Breast epithelium (tissue), 4 donors: ENCODE results near the gene PRR7. TPM values are rescaled to one million over a fixed set of nuclear protein-coding genes. Genes with fewer than 3 reads are reported as not detected.

Experiments
- DNase-seq, 2 donors: peaks; one replicate each; pipeline ENCODE4 v3.0.0-alpha.2; 2019; ENCODE audit warnings: low spot score in 2 of 2
- H3K27ac ChIP-seq, 2 donors: fragments of 200-600 bp; sonication (generic) in 1 of 2; one replicate each; pipeline ENCODE4 v1.5.1; 2016 to 2019; ENCODE audit warnings: mild to moderate bottlenecking in 1 of 2
- H3K27me3 ChIP-seq, 2 donors: fragments of 200-600 bp; sonication (generic) in 1 of 2; one replicate each; pipeline versions ENCODE4 v1.5.1 to v1.6.0; 2017 to 2019; ENCODE audit warnings: control low read depth in 1 of 2, mild to moderate bottlenecking in 1 of 2
- H3K36me3 ChIP-seq: fragments of 200-600 bp; one replicate; pipeline ENCODE4 v1.5.1; 2019
- H3K4me1 ChIP-seq, 2 donors: fragments of 200-600 bp; sonication (generic); one replicate each; pipeline ENCODE4 v1.5.1; 2016 to 2019; ENCODE audit warnings: control low read depth in 1 of 2
- H3K4me3 ChIP-seq, 3 donors: fragments of 200-600 bp; sonication (generic); 1 replicate in 2 of 3; 2 replicates in 1 of 3; pipeline ENCODE4 v1.5.1; 2016 to 2019; ENCODE audit warnings: mild to moderate bottlenecking in 3 of 3, moderate library complexity in 2 of 3
- H3K9me3 ChIP-seq, 2 donors: fragments of 200-600 bp; sonication (generic) in 1 of 2; one replicate each; pipeline ENCODE4 v1.5.1; 2016 to 2019; ENCODE audit warnings: control low read depth in 1 of 2
- POLR2A ChIP-seq: fragments of 450-650 bp; IDR thresholded peaks from one replicate; pipeline ENCODE4 v1.6.1; 2016; ENCODE audit warnings: antibody characterized with exemption, mild to moderate bottlenecking, moderate library complexity
- POLR2AphosphoS5 ChIP-seq, 3 donors: sonication (generic); formaldehyde crosslinking; IDR thresholded peaks; one replicate each; pipeline ENCODE4 v1.6.1; 2017; ENCODE audit warnings: antibody characterized with exemption in 3 of 3
- intact Hi-C: fragments of 100-400 bp; cut with DNase I; formaldehyde crosslinking; loops from one replicate; pipeline ENCODE4 v1.15.1; 2023; ENCODE audit warnings: low total_unique reads
- total RNA-seq, 3 donors: library from RNA; depleted of rRNA; stranded (reverse); fragments of >200 nt; gene quantifications; one replicate each; pipeline ENCODE4 v1.1.0, GENCODE V29; 2016
- TF ChIP-seq, protein P1 (sequence below), 3 donors: fragments of 450-650 bp; IDR thresholded peaks; one replicate each; pipeline ENCODE4 v1.5.1; 2016 to 2017; ENCODE audit warnings: antibody characterized with exemption in 3 of 3, mild to moderate bottlenecking in 3 of 3, moderate library complexity in 3 of 3

Gene PRR7
- total RNA-seq, 3 donors from 2014 or later = 0.48 to 2.0 (median 1.3) TPM

DNA sequence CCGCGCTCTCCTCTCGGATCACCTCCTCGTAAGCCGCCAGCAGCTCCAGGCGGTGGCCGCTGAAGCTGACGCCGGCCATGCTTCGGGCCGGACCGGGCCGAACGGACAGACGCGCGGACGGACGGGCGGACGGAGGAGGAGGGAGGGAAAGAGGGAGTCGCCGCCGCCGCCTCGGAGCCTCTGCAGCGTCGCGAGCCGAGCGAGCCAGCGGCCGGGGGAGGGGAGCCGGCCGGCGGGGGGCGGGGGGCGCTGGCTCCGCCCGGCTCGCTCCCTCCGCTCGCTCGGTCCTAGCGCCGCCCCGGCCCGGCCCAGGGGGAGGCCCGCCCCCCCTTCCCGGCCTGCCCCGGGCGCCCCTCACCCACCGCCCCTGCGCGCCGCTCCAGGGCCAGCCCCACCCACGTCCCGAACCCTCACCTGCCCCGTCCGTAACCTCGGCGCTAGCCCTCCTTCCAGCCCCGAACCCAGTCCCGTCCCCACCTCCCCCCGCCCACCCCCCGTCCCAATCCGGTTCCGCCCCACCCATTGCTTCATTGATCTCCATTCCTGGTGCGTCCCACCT lies 26.9 kb downstream of the PRR7 start, which contains the start of gene DBN1:
Gene DBN1 (minus strand): TSS at position 192 of the 559 bp plus-strand sequence. CDS start 113 bp downstream, at position 79.
- DNase-seq = no peak
- Histone ChIP-seq H3K9me3 (no peaks in the 10 kb centered on the region), H3K27me3 (no peaks in the 10 kb centered on the region), H3K27ac (peak within 1 kb of the TSS; percentile 55 to 77), H3K4me3 (peak within 1 kb of the TSS; percentile 81 to 96 (median 81)), H3K4me1 (peaks cover 9 to 14% of the 10 kb centered on the region in 2 donors), H3K36me3 (no peaks in the 10 kb centered on the region)
- intact Hi-C loops = no loop called here
- no peak for TF ChIP-seq POLR2A
- TF ChIP-seq, protein P1, sequence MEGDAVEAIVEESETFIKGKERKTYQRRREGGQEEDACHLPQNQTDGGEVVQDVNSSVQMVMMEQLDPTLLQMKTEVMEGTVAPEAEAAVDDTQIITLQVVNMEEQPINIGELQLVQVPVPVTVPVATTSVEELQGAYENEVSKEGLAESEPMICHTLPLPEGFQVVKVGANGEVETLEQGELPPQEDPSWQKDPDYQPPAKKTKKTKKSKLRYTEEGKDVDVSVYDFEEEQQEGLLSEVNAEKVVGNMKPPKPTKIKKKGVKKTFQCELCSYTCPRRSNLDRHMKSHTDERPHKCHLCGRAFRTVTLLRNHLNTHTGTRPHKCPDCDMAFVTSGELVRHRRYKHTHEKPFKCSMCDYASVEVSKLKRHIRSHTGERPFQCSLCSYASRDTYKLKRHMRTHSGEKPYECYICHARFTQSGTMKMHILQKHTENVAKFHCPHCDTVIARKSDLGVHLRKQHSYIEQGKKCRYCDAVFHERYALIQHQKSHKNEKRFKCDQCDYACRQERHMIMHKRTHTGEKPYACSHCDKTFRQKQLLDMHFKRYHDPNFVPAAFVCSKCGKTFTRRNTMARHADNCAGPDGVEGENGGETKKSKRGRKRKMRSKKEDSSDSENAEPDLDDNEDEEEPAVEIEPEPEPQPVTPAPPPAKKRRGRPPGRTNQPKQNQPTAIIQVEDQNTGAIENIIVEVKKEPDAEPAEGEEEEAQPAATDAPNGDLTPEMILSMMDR (IDR thresholded peaks at IDR 0.05) = no peak
- TF ChIP-seq POLR2AphosphoS5 (IDR thresholded peaks at IDR 0.05) = no peak

DNA sequence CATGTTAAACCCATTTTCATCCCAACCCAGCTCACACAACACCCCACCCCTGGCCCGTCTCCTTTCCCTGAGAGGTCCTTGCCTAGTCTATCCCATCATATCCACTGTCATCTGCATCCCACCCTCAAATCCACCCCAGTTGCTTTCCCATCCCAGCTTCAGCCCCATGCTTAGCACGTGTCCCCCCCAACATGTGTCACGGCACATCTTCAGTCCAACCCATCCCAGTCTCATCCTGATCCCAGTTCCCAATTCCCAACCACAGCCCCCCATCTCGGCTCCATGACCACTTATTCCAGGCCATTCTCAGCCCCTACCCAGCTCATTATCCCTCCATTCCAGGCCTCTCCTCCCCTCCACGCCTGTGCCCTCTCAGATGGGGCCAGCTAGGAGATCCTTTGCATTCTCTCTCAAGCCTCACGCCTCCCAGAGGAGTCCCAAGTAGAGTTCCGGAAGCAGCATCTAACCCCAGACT lies 27.4 kb downstream of the PRR7 start:
- peaks cover 14 to 18% of the 10 kb centered on the region in 2 donors for H3K4me1 ChIP-seq

DNA sequence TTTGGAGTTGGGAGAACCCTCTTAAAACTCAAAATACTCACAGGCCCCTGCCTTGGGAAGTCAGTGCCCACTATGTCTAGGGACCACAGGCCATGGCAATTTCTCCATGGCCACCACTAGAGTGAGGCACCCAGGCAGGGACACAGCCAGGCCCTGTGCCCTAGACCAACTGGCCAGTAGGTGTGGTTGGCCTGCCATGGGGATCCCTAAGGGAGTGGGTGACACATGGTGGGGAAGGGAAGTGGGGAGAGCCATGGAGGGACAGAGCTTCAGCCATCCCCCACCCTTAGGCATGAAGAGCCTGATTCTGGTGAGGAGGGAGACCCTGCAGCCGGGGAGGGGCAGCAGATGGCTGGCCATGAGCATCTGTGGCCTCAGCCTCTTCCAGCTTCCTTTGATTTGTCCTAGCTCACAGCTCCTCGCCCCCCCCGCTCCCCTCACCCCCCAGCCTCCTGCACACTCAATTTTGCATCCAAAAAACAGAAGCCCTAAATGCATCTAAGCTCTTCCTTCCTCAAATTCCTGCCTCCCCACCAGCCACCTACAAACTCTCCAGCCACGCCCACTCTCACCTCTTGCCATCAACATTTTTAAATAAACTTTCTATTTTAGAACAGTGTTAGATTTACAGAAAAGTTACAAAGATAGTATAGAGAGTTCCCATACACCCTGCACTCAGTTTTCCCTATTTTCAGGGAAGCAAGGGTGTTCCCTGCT lies 28.4 kb downstream of the PRR7 start:
- DNase-seq = no peak

More for the DNA sequence above, 27.4 kb downstream of the PRR7 start:
- H3K9me3 ChIP-seq = no peaks in the 10 kb centered on the region
- H3K27me3 ChIP-seq = no peaks in the 10 kb centered on the region
- no peak for DNase-seq
- no peaks in the 10 kb centered on the region for H3K36me3 ChIP-seq
- peak overlapping the region; percentile 81 to 96 (median 81) for H3K4me3 ChIP-seq
- H3K27ac ChIP-seq = peak overlapping the region; percentile 55 to 77
- TF ChIP-seq POLR2A = no peak
- TF ChIP-seq, protein P1 (IDR thresholded peaks at IDR 0.05) = no peak
- TF ChIP-seq POLR2AphosphoS5 (IDR thresholded peaks at IDR 0.05) = no peak
- intact Hi-C loops = no loop called here

DNA sequence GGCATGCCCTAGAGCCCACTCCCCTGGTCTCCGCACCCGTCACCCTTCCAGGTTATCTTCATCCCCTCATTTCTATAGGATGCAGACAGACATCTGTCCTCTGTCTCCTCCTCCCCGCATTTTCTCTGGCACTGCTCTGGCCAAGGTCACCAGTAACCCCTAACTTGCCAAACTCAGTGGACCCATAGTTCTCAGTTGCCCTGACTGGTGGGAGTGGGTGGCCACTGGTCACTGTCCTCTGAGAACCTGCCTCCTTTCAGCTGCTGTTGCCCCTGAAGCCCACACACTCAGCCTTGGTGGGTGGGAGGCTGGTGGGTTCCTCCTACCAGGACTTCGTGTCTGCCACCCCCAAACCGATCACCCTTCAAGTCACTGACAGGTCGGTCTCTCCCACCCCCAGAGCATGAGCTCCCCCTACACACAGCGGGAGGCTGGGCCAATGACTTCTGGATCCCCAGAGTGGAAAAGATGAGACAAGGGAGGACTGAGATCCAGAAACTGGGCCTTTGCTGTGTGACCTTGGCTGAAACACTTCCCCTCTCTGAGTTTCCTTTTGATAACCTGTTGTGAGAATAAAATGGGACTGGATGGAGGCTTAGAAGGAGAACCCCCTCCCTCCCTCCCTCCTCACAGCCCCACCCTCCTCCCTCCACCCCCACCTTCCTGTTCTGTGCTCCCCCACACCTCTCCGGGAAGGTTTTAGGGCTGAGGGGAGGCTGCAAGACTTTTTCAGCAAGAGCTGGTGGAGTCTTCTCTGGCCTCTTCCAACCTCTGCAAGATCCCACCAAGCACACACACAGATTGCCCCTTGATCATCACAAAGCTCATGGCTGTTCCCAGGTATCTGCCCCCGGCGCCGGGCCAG lies 29.2 kb downstream of the PRR7 start:
- Histone ChIP-seq H3K27ac (peak overlapping the region in 1 of 2 donors; percentile 7), H3K27me3 (no peaks in the 10 kb centered on the region), H3K9me3 (no peaks in the 10 kb centered on the region), H3K4me3 (no peak overlapping the region), H3K36me3 (no peaks in the 10 kb centered on the region), H3K4me1 (peaks cover 19% of the 10 kb centered on the region in 2 donors)
- TF ChIP-seq, protein P1 (IDR thresholded peaks at IDR 0.05) = no peak
- TF ChIP-seq POLR2A = no peak
- no peak for TF ChIP-seq POLR2AphosphoS5 (IDR thresholded peaks at IDR 0.05)
- no peak for DNase-seq
- intact Hi-C loops = no loop called here

More for the DNA sequence above, 28.4 kb downstream of the PRR7 start:
- H3K4me3 ChIP-seq = no peak overlapping the region
- no peaks in the 10 kb centered on the region for H3K9me3 ChIP-seq
- no peaks in the 10 kb centered on the region for H3K36me3 ChIP-seq
- H3K27ac ChIP-seq = peak overlapping the region in 1 of 2 donors; percentile 77
- no peak for TF ChIP-seq POLR2A
- TF ChIP-seq POLR2AphosphoS5 (IDR thresholded peaks at IDR 0.05) = no peak
- TF ChIP-seq, protein P1 (IDR thresholded peaks at IDR 0.05) = no peak
- intact Hi-C loops = no loop called here
- no peaks in the 10 kb centered on the region for H3K27me3 ChIP-seq
- H3K4me1 ChIP-seq = peaks cover 19% of the 10 kb centered on the region in 2 donors
